SW 1271 (cell line): ENCODE measurements around the gene VAV1.
A peak's percentile ranks its signal among the peaks of the same experiment; 100 is the strongest.
"Not testable (repeated sequence)": the region's sequence is repeated elsewhere in the genome, so short reads cannot be mapped to it uniquely, and the experiment has no call there.

ENCODE experiments used
- DNase-seq, 2 experiments: peaks; one replicate each; lab custom pipeline; 2025; lab: John Stamatoyannopoulos, UW

Gene VAV1

GRCh38 chr19:6852001-6852400 lies 79.5 kb downstream of the VAV1 start:
- DNase-seq = no peak

GRCh38 chr19:6853868-6854267 lies 81.4 kb downstream of the VAV1 start:
- no peak for DNase-seq

- no peak for DNase-seq
Observed at GRCh38 chr19:6854758-6855157, 82.2 kb downstream of the VAV1 start.

- no peak for DNase-seq
Observed at GRCh38 chr19:6856749-6857372, 84.4 kb downstream of the VAV1 start.

- no peak for DNase-seq
Observed at GRCh38 chr19:6861683-6862286, 89.3 kb downstream of the VAV1 start.

GRCh38 chr19:6862673-6863078 lies 90.2 kb downstream of the VAV1 start:
- DNase-seq = peak; percentile 38 to 82

- DNase-seq = no peak
Observed at GRCh38 chr19:6864325-6864940, 91.9 kb downstream of the VAV1 start.

- no peak for DNase-seq
Observed at GRCh38 chr19:6865849-6866248, 93.3 kb downstream of the VAV1 start.

GRCh38 chr19:6866741-6867151 lies 94.2 kb downstream of the VAV1 start:
- no peak for DNase-seq

GRCh38 chr19:6868351-6868750 lies 95.8 kb downstream of the VAV1 start:
- DNase-seq = no peak

GRCh38 chr19:6869151-6869882 lies 96.8 kb downstream of the VAV1 start:
- not testable (repeated sequence) for DNase-seq

- DNase-seq = no peak
Observed at GRCh38 chr19:6873708-6874431, 101.4 kb downstream of the VAV1 start.

- DNase-seq = no peak
Observed at GRCh38 chr19:6875218-6875617, 102.7 kb downstream of the VAV1 start.

GRCh38 chr19:6876748-6877147 lies 104.2 kb downstream of the VAV1 start:
- DNase-seq = no peak

- DNase-seq = no peak
Observed at GRCh38 chr19:6877766-6878165, 105.3 kb downstream of the VAV1 start.

GRCh38 chr19:6886277-6886897 lies 113.9 kb downstream of the VAV1 start:
- no peak for DNase-seq

GRCh38 chr19:6887316-6887715 lies 114.8 kb downstream of the VAV1 start, which contains the start of gene ADGRE1:
Gene ADGRE1 (plus strand): TSS chr19:6887579. CDS start chr19:6887609, 30 bp downstream.
- no peak for DNase-seq

- no peak for DNase-seq
Observed at GRCh38 chr19:6888967-6889366, 116.5 kb downstream of the VAV1 start.

GRCh38 chr19:6890401-6890913 lies 117.9 kb downstream of the VAV1 start:
- DNase-seq = no peak

- DNase-seq = no peak
Observed at GRCh38 chr19:6890938-6891337, 118.4 kb downstream of the VAV1 start.

GRCh38 chr19:6891761-6892385 lies 119.4 kb downstream of the VAV1 start:
- DNase-seq = no peak
